Lower leg skin (tissue), 3 donors: ENCODE results near the gene GRAMD4.

ENCODE experiments used
- CTCF ChIP-seq, 3 donors: fragments of 450-650 bp; IDR thresholded peaks; one replicate each; pipeline ENCODE4 v1.5.1; 2016; ENCODE audit warnings: antibody characterized with exemption in 3 of 3, mild to moderate bottlenecking in 3 of 3, moderate library complexity in 2 of 3
- POLR2A ChIP-seq, 2 donors: fragments of 450-650 bp; IDR thresholded peaks; one replicate each; pipeline ENCODE4 v1.6.1; 2016 to 2017; ENCODE audit warnings: antibody characterized with exemption in 2 of 2, mild to moderate bottlenecking in 1 of 2, moderate library complexity in 1 of 2

GRCh38 chr22:46579751-46580449, 40.3 kb upstream of the GRAMD4 start:
- TF ChIP-seq CTCF (IDR thresholded peaks at IDR 0.05) (no peak), POLR2A (IDR thresholded peaks at IDR 0.05) (no peak)
